Hepatocyte (in vitro differentiated cells): Measurements from ENCODE around the gene KCNQ2. TPM values are rescaled to one million over a fixed set of nuclear protein-coding genes. Genes with fewer than 3 reads are reported as not detected.

Experiments
- DNase-seq: peaks from one replicate; pipeline ENCODE4 v3.0.0-alpha.2; 2016; ENCODE audit warnings: low spot score
- H2AFZ ChIP-seq: fragments of 200-600 bp; sonication (generic); 2 replicates; pipeline ENCODE4 v1.6.0; 2016; ENCODE audit warnings: antibody characterized with exemption, mild to moderate bottlenecking
- H3K27ac ChIP-seq: fragments of 200-600 bp; sonication (generic); 2 replicates; pipeline ENCODE4 v1.5.1; 2016; ENCODE audit warnings: mild to moderate bottlenecking
- H3K27me3 ChIP-seq: fragments of 200-600 bp; sonication (generic); 2 replicates; pipeline ENCODE4 v1.6.1; 2016
- H3K36me3 ChIP-seq: fragments of 200-600 bp; sonication (generic); replicated peaks from 2 replicates; pipeline ENCODE4 v1.5.1; 2016; ENCODE audit warnings: low read depth; ENCODE audit not compliant: insufficient read depth
- H3K4me1 ChIP-seq: fragments of 200-600 bp; sonication (generic); 2 replicates; pipeline ENCODE4 v1.5.1; 2016; ENCODE audit warnings: mild to moderate bottlenecking, moderate library complexity; ENCODE audit not compliant: insufficient read depth
- H3K4me2 ChIP-seq: fragments of 200-600 bp; sonication (generic); 2 replicates; pipeline ENCODE4 v1.6.0; 2016
- H3K4me3 ChIP-seq: fragments of 200-600 bp; sonication (generic); 2 replicates; pipeline ENCODE4 v1.5.1; 2016; ENCODE audit warnings: mild to moderate bottlenecking
- H3K79me2 ChIP-seq: fragments of 200-600 bp; sonication (generic); 2 replicates; pipeline ENCODE4 v1.6.0; 2017; ENCODE audit warnings: mild to moderate bottlenecking
- H3K9me2 ChIP-seq: fragments of 200-600 bp; sonication (generic); replicated peaks from 2 replicates; pipeline ENCODE4 v1.6.0; 2017; ENCODE audit warnings: mild to moderate bottlenecking; ENCODE audit not compliant: insufficient read depth
- H3K9me3 ChIP-seq: fragments of 200-600 bp; sonication (generic); 2 replicates; pipeline ENCODE4 v1.5.1; 2016; ENCODE audit warnings: low read depth, mild to moderate bottlenecking
- H4K20me1 ChIP-seq: fragments of 200-600 bp; sonication (generic); 2 replicates; pipeline ENCODE4 v1.6.0; 2016; ENCODE audit warnings: mild to moderate bottlenecking; ENCODE audit not compliant: insufficient read depth, poor library complexity, severe bottlenecking
- EZH2 ChIP-seq: fragments of 200-600 bp; sonication (generic); IDR thresholded peaks from 2 replicates; pipeline ENCODE4 v1.6.1; 2016; ENCODE audit warnings: antibody characterized with exemption, mild to moderate bottlenecking, borderline replicate concordance
- EZH2phosphoT487 ChIP-seq: fragments of 200-600 bp; sonication (generic); IDR thresholded peaks from one replicate; pipeline ENCODE4 v1.6.1; 2018; ENCODE audit warnings: antibody characterized with exemption, mild to moderate bottlenecking, low read depth, moderate library complexity; ENCODE audit not compliant: unreplicated experiment, severe bottlenecking
- WGBS: methylation state at CpG from one replicate; pipeline ENCODE4 v1.1.6; 2016; ENCODE audit warnings: low lambda C conversion rate; ENCODE audit errors: missing lambda C conversion rate; 5-methylcytosine and 5-hydroxymethylcytosine counted together
- polyA plus RNA-seq: library from polyadenylated mRNA; unstranded; fragments of >200 nt; fragmentation: Nextera tagmentation; extraction: Ambion mirVana; gene quantifications from 2 replicates; pipeline ENCODE4 v1.2.1, GENCODE V29; 2016
- total RNA-seq: library from RNA; depleted of rRNA; stranded (reverse); fragments of >200 nt; gene quantifications from 2 replicates; pipeline ENCODE4 v1.2.3, GENCODE V29; 2014
- TF ChIP-seq, protein P1 (sequence below): fragments of 200-600 bp; sonication (generic); IDR thresholded peaks from 2 replicates; pipeline ENCODE4 v1.5.1; 2016; ENCODE audit warnings: antibody characterized with exemption, mild to moderate bottlenecking; ENCODE audit not compliant: poor library complexity

Gene KCNQ2
- total and polyA plus RNA-seq, 2 experiments from 2014 or later, result 3.5 to 5.4 TPM

DNA sequence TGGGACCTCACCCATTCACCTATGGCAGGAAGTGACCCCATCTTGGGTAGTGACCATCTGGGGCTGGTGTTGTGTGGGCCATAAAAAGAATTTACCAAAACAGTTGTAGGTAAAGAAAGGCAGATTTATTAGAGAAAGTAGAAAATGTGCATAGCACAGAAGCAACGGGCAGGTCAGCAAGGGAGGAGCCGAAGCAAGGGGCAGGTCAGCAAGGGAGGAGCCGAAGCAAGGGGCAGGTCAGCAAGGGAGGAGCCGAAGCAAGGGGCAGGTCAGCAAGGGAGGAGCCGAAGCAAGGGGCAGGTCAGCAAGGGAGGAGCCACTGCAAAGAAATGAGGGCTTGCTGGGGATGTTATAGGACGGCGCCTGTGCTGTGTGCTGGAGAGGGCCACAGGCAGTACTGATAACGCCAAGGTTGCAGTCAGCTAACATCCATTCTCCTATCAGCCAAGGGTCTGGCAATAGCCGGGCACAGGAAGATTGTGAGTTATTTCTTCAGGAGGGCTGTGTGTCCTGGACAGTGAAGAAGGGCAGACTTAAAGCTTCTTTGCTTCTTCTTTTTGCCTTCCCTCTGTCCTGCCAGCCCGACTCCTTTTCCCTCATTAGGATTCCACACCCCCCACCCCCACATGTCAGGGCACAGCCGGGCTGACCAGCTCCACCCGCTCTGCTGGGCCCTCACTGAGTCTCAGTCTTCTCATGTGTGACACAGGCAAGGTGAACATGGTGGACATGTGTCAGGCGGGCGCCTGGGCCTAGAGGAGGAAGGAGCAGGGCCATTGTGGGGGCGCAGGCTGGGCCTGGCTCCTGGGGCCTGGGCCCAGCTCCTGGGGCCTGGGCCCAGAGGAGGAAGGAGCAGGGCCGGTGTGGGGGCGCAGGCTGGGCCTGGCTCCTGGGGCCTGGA is 79.7 kb downstream of the KCNQ2 start:
- Histone ChIP-seq H2AFZ (no peak overlapping the region), H3K27ac (no peak overlapping the region), H3K36me3 (no peaks in the 10 kb centered on the region), H4K20me1 (no peaks in the 10 kb centered on the region), H3K4me2 (no peak overlapping the region), H3K9me2 (no peaks in the 10 kb centered on the region), H3K27me3 (no peaks in the 10 kb centered on the region), H3K4me3 (no peak overlapping the region), H3K4me1 (no peaks in the 10 kb centered on the region), H3K9me3 (no peaks in the 10 kb centered on the region), H3K79me2 (no peaks in the 10 kb centered on the region)
- DNase-seq, result no peak
- 94% methylated on average over 15 of the region's 17 CpGs for WGBS
- no peak for TF ChIP-seq EZH2phosphoT487
- TF ChIP-seq, protein P1, sequence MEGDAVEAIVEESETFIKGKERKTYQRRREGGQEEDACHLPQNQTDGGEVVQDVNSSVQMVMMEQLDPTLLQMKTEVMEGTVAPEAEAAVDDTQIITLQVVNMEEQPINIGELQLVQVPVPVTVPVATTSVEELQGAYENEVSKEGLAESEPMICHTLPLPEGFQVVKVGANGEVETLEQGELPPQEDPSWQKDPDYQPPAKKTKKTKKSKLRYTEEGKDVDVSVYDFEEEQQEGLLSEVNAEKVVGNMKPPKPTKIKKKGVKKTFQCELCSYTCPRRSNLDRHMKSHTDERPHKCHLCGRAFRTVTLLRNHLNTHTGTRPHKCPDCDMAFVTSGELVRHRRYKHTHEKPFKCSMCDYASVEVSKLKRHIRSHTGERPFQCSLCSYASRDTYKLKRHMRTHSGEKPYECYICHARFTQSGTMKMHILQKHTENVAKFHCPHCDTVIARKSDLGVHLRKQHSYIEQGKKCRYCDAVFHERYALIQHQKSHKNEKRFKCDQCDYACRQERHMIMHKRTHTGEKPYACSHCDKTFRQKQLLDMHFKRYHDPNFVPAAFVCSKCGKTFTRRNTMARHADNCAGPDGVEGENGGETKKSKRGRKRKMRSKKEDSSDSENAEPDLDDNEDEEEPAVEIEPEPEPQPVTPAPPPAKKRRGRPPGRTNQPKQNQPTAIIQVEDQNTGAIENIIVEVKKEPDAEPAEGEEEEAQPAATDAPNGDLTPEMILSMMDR, result no peak
- TF ChIP-seq EZH2, result no peak

DNA sequence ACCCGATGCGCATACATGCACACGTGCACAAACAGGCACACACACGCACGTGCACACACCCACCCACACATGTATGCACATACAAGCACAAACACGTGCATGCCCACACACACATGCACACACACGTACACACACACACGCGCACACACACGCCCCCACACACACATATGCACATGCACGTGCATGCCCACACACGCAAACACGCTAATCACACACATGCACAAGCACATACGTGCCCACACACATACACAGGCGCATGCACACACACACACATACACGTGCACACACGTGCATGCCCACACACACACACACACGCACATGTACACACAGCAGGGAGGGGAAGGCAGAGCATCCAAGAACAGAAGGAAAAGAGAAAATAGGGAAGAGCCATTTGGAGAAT is 84.5 kb downstream of the KCNQ2 start:
- WGBS, result 91% methylated on average over 18 of the region's 18 CpGs
- H3K9me2 ChIP-seq, result no peaks in the 10 kb centered on the region
- no peak for DNase-seq
- H3K4me3 ChIP-seq, result no peak overlapping the region
- no peaks in the 10 kb centered on the region for H3K36me3 ChIP-seq
- no peaks in the 10 kb centered on the region for H3K79me2 ChIP-seq
- no peaks in the 10 kb centered on the region for H4K20me1 ChIP-seq
- H3K9me3 ChIP-seq, result no peaks in the 10 kb centered on the region
- no peaks in the 10 kb centered on the region for H3K4me1 ChIP-seq
- H3K27ac ChIP-seq, result no peak overlapping the region
- no peak overlapping the region for H2AFZ ChIP-seq
- H3K4me2 ChIP-seq, result no peak overlapping the region
- H3K27me3 ChIP-seq, result no peaks in the 10 kb centered on the region
- TF ChIP-seq, protein P1, result no peak
- no peak for TF ChIP-seq EZH2
- TF ChIP-seq EZH2phosphoT487, result no peak

DNA sequence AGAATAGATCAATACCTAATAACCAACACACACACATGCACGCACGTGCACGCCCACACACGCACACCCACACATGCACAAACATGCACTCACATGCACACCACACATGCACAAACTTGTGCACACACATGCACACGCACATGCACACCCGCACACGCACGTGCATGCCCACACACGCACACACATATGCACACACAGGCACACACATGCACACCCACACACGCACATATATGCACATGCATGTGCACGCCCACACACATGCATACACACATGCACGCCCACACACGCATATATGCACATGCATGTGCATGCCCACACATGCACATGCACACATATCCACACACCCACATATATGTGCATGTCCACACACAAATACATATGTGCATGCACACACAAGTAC is 85.1 kb downstream of the KCNQ2 start:
- Histone ChIP-seq H3K4me1 (no peaks in the 10 kb centered on the region), H2AFZ (no peak overlapping the region), H3K9me2 (no peaks in the 10 kb centered on the region), H3K79me2 (no peaks in the 10 kb centered on the region), H3K27ac (no peak overlapping the region), H3K4me2 (no peak overlapping the region), H3K9me3 (no peaks in the 10 kb centered on the region), H3K27me3 (no peaks in the 10 kb centered on the region), H4K20me1 (no peaks in the 10 kb centered on the region), H3K36me3 (no peaks in the 10 kb centered on the region), H3K4me3 (no peak overlapping the region)
- 94% methylated on average over 13 of the region's 13 CpGs for WGBS
- TF ChIP-seq EZH2 (no peak), EZH2phosphoT487 (no peak)
- TF ChIP-seq, protein P1, result no peak
- DNase-seq, result no peak
